Kidney (tissue), 14 donors: ENCODE measurements around the gene AMIGO1. TPM values are rescaled to one million over a fixed set of nuclear protein-coding genes. Genes with fewer than 3 reads are reported as not detected.

Experiments
- DNase-seq, 5 donors: peaks; one replicate each; pipeline ENCODE4 v3.0.0-alpha.2; 2013 to 2020
- FAIRE-seq: peaks from 2 replicates; lab custom pipeline; 2012; peaks lifted over from hg19 to GRCh38; lab: Jason Lieb, UNC
- H3K27ac ChIP-seq, 2 donors: one replicate each; pipeline ENCODE4 v1.7.0; 2013; ENCODE audit warnings: low read depth in 2 of 2, low read length in 2 of 2, inconsistent platforms in 1 of 2
- H3K27me3 ChIP-seq: one replicate; pipeline ENCODE4 v1.7.1; 2013; ENCODE audit warnings: low read length, inconsistent platforms; ENCODE audit not compliant: control insufficient read depth, insufficient read depth
- H3K36me3 ChIP-seq, 3 donors: one replicate each; pipeline versions ENCODE4 v1.7.0 to v1.7.1; 2013; ENCODE audit warnings: low read length in 3 of 3, control low read depth in 1 of 3, inconsistent platforms in 1 of 3; ENCODE audit not compliant: insufficient read depth in 3 of 3, control insufficient read depth in 2 of 3
- H3K4me1 ChIP-seq, 3 donors: one replicate each; pipeline versions ENCODE4 v1.7.0 to v1.7.1; 2013; ENCODE audit warnings: low read length in 3 of 3, inconsistent platforms in 1 of 3, low read depth in 1 of 3; ENCODE audit not compliant: control insufficient read depth in 2 of 3, insufficient read depth in 2 of 3
- H3K4me3 ChIP-seq, 3 donors: one replicate each; pipeline versions ENCODE4 v1.7.0 to v1.8.1; 2013; ENCODE audit warnings: low read length in 3 of 3, control low read depth in 1 of 3, inconsistent platforms in 1 of 3
- H3K9ac ChIP-seq, 3 donors: one replicate each; pipeline versions ENCODE4 v1.7.0 to v1.7.1; 2013; ENCODE audit warnings: low read length in 3 of 3, control low read depth in 1 of 3, inconsistent platforms in 1 of 3
- H3K9me3 ChIP-seq, 3 donors: one replicate each; pipeline versions ENCODE4 v1.7.0 to v1.7.1; 2013; ENCODE audit warnings: low read length in 3 of 3, control low read depth in 1 of 3, inconsistent platforms in 1 of 3; ENCODE audit not compliant: control insufficient read depth in 2 of 3, insufficient read depth in 1 of 3
- intact Hi-C: fragments of 100-400 bp; cut with DNase I; formaldehyde crosslinking; loops from one replicate; pipeline ENCODE4 v1.11.1; 2022
- polyA plus RNA-seq: library from polyadenylated mRNA; stranded (reverse); fragments of 350-450 nt; fragmentation: Illumina TruSeq; extraction: RNeasy Lipid Tissue Mini Kit (QIAGEN cat#74804); gene quantifications from one replicate; pipeline ENCODE4 v1.2.3, GENCODE V29; 2014; ENCODE audit warnings: low read depth, low replicate concordance; ENCODE audit not compliant: insufficient read depth
- total RNA-seq: library from RNA; stranded (reverse); fragmentation: NEBNext Ultra II Directional; extraction: Animal tissue kit (Norgen Biotek cat#: 25700); gene quantifications from one replicate; pipeline ENCODE4 v1.2.1, GENCODE V29; 2021
- TF ChIP-seq, protein P1 (sequence below): IDR thresholded peaks from 3 replicates; pipeline ENCODE4 v1.5.1; 2012; ENCODE audit warnings: mild to moderate bottlenecking, moderate library complexity, borderline replicate concordance; ENCODE audit not compliant: insufficient read depth; ENCODE audit errors: extremely low read depth
- donor health status: control.
- donor health status: control.
- donor health status: control.
- donor health status: control.
- donor health status: control.
- donor health status: DM: yes; HTN: yes; CAD: no.
- donor health status: Normal renal cell carcinoma (clear cell type).

The AMIGO1 gene
- total and polyA plus RNA-seq, 2 donors from 2014 or later: 5.1 to 8.5 TPM

DNA sequence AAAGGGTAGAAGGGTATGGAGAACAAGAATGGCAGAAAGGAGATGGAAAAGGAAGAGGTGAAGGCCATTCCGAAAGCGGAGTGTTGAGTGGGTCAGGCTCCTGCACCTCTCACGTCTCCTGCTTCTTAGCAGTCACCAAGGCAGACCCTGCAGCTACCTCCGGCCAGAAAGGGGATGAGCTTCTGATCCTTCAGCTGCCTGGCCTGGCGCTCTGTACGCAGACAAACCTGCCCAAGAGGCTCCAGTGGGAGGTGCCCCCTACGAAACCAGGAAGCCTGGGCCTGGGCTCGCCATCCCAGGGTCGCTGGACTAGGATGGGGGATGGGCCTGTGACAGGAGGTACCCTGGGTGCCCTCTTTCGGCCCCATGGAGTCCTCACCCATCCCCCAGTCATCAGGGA lies 33.1 kb upstream of the AMIGO1 start:
- FAIRE-seq (no peak), DNase-seq (no peak)
- TF ChIP-seq, protein P1, sequence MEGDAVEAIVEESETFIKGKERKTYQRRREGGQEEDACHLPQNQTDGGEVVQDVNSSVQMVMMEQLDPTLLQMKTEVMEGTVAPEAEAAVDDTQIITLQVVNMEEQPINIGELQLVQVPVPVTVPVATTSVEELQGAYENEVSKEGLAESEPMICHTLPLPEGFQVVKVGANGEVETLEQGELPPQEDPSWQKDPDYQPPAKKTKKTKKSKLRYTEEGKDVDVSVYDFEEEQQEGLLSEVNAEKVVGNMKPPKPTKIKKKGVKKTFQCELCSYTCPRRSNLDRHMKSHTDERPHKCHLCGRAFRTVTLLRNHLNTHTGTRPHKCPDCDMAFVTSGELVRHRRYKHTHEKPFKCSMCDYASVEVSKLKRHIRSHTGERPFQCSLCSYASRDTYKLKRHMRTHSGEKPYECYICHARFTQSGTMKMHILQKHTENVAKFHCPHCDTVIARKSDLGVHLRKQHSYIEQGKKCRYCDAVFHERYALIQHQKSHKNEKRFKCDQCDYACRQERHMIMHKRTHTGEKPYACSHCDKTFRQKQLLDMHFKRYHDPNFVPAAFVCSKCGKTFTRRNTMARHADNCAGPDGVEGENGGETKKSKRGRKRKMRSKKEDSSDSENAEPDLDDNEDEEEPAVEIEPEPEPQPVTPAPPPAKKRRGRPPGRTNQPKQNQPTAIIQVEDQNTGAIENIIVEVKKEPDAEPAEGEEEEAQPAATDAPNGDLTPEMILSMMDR: no peak
- Histone ChIP-seq H3K4me3 (no peak overlapping the region), H3K9me3 (no peaks in the 10 kb centered on the region), H3K36me3 (no peaks in the 10 kb centered on the region), H3K27ac (no peak overlapping the region), H3K27me3 (no peaks in the 10 kb centered on the region), H3K4me1 (peaks cover 7% of the 10 kb centered on the region in 3 donors), H3K9ac (no peak overlapping the region)
- intact Hi-C loops: no loop called here

DNA sequence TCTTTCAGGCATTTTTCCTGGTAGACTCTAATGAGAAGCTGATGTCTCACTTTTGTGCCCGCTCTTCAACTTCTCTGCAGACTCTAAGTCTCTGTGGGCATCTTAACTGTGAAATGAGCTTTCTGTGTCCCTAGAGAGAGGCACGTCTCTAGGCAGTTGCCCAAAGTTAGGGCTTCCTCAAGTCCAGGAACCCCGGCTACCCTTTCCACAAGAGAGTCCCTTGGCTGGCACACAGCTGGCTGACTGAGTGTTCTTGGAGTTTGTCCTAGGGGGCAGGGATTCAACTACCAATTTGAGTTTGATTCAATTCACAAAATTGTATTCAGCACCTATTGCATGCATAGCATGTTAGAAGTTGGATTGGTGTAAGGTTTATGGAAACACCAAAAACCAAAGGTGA lies 31.6 kb upstream of the AMIGO1 start:
- FAIRE-seq (no peak), DNase-seq (no peak)
- no peaks in the 10 kb centered on the region for H3K27me3 ChIP-seq
- TF ChIP-seq, protein P1: no peak
- intact Hi-C loops: no loop called here
- no peak overlapping the region for H3K9ac ChIP-seq
- no peak overlapping the region for H3K27ac ChIP-seq
- no peaks in the 10 kb centered on the region for H3K9me3 ChIP-seq
- H3K4me3 ChIP-seq: no peak overlapping the region
- H3K4me1 ChIP-seq: no peaks in the 10 kb centered on the region
- no peaks in the 10 kb centered on the region for H3K36me3 ChIP-seq

DNA sequence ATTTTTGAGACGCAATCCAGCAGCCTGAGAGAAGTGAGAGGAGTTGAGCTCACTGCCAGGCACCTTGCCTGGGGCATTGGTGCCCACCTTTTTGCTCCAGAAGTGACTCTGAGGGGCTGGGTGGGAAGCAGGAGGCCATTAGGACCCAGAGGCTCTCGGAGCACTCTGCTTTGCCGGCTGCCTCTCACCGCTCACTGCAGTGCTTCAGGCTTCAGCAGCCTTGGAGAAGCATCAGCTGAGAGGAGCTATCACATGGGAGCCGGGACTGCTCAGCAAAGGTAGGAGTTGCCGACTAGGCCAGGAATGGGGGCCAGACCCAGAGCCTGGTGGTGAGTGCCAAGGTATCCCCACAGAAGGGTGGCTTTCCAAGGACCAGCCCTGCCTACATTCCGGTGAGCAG lies 30.1 kb upstream of the AMIGO1 start, which contains the start of gene GPR61:
GPR61 (plus strand) TSS at position 197 of the 400 bp plus-strand sequence. CDS start 3,151 bp downstream, outside the sequence.
- H3K4me1 ChIP-seq: no peaks in the 10 kb centered on the region
- no peak within 1 kb of the TSS for H3K27ac ChIP-seq
- intact Hi-C loops: loop anchor here (10.0 kb wide), 1 partner anchor 85 kb away; no protein-coding TSS in a partner anchor
- H3K27me3 ChIP-seq: no peaks in the 10 kb centered on the region
- FAIRE-seq (no peak), DNase-seq (peak in 1 of 5 donors; percentile 32)
- no peaks in the 10 kb centered on the region for H3K36me3 ChIP-seq
- H3K9me3 ChIP-seq: no peaks in the 10 kb centered on the region
- TF ChIP-seq, protein P1: no peak
- no peak within 1 kb of the TSS for H3K4me3 ChIP-seq
- no peak within 1 kb of the TSS for H3K9ac ChIP-seq
